Endothelial cell of umbilical vein (primary cell): Measurements from ENCODE around the gene TECTA.

ENCODE experiments used
- CTCF ChIP-seq, 2 donors: IDR thresholded peaks; 1 replicate in 1 of 2; 2 replicates in 1 of 2; pipeline ENCODE4 v1.5.1; 2011; ENCODE audit warnings: low read length in 2 of 2, mild to moderate bottlenecking in 2 of 2, moderate library complexity in 2 of 2, control low read depth in 1 of 2, inconsistent platforms in 1 of 2, low read depth in 1 of 2; ENCODE audit not compliant: insufficient read depth in 1 of 2; ENCODE audit errors: extremely low read depth in 1 of 2
- GATA2 ChIP-seq: IDR thresholded peaks from 2 replicates; pipeline ENCODE4 v1.7.0; 2011; ENCODE audit warnings: low read depth, mild to moderate bottlenecking, moderate library complexity, mixed read lengths, low read length; ENCODE audit not compliant: insufficient read length, insufficient read depth
- MAX ChIP-seq: IDR thresholded peaks from 2 replicates; pipeline ENCODE4 v1.6.1; 2011; ENCODE audit not compliant: insufficient read depth, insufficient read length
- POLR2A ChIP-seq: IDR thresholded peaks from 2 replicates; pipeline ENCODE4 v1.6.1; 2012; ENCODE audit warnings: low read depth, mild to moderate bottlenecking, control low read depth, low read length
- POLR2AphosphoS5 ChIP-seq: IDR thresholded peaks from 2 replicates; pipeline ENCODE4 v1.6.1; 2012; ENCODE audit warnings: low read depth, mild to moderate bottlenecking, control low read depth, low read length, moderate library complexity; ENCODE audit not compliant: insufficient read depth

GRCh38 chr11:121109471-121109870 lies 8.4 kb downstream of the TECTA start:
- TF ChIP-seq CTCF (IDR thresholded peaks at IDR 0.05; ENCODE audit: extremely low read depth in 1 of 2, insufficient read depth in 1 of 2, low read depth in 1 of 2, low read length in 2 of 2): no peak
- no peak for TF ChIP-seq POLR2AphosphoS5
- TF ChIP-seq POLR2A: no peak
- TF ChIP-seq GATA2: no peak
- no peak for TF ChIP-seq MAX
